K562 (cell line): Measurements from ENCODE around the gene POLE2. TPM values are rescaled to one million over a fixed set of nuclear protein-coding genes. Genes with fewer than 3 reads are reported as not detected.

Experiments used
- ADNP ChIP-seq: fragments of 200-800 bp; sonication (Bioruptor generic); IDR thresholded peaks from 2 replicates; pipeline ENCODE4 v1.6.1; 2016; ENCODE audit warnings: missing genetic modification characterization, missing compliant biosample characterization
- AFF1 ChIP-seq, 2 experiments: fragments of 450-650 bp; IDR thresholded peaks; 2 replicates each; pipeline ENCODE4 v1.6.1; 2018; ENCODE audit warnings: mild to moderate bottlenecking in 2 of 2, low read depth in 1 of 2; ENCODE audit not compliant: partially characterized antibody in 2 of 2
- GTF2E2 ChIP-seq: fragments of 200-800 bp; sonication (Bioruptor generic); IDR thresholded peaks from 2 replicates; pipeline ENCODE4 v1.6.1; 2016; ENCODE audit warnings: missing genetic modification characterization, missing compliant biosample characterization
- IFI16 ChIP-seq: fragments of 250-450 bp; sonication (Bioruptor Pico); IDR thresholded peaks from 2 replicates; pipeline ENCODE4 v2.1.2; 2022; ENCODE audit warnings: mild to moderate bottlenecking, inconsistent platforms
- KLF16 ChIP-seq: IDR thresholded peaks from 2 replicates; pipeline ENCODE4 v1.6.1; 2016; ENCODE audit warnings: antibody characterized with exemption
- MED1 ChIP-seq: sonication (generic); formaldehyde crosslinking; IDR thresholded peaks from 2 replicates; pipeline ENCODE4 v1.8.1; 2023; ENCODE audit warnings: missing genetic modification reagents, borderline replicate concordance
- NBN ChIP-seq: fragments of 450-650 bp; IDR thresholded peaks from 2 replicates; pipeline ENCODE4 v1.6.1; 2016; ENCODE audit warnings: low read depth, mild to moderate bottlenecking
- NR2C1 ChIP-seq, 2 experiments: fragments of 450-650 bp; IDR thresholded peaks; 2 replicates each; pipeline ENCODE4 v1.6.1; 2017; ENCODE audit warnings: mild to moderate bottlenecking in 2 of 2, antibody characterized with exemption in 1 of 2, inconsistent platforms in 1 of 2, missing compliant biosample characterization in 1 of 2, missing genetic modification characterization in 1 of 2
- PCBP1 ChIP-seq: fragments of 200-400 bp; formaldehyde crosslinking; IDR thresholded peaks from 2 replicates; pipeline ENCODE4 v1.6.1; 2018; ENCODE audit warnings: mild to moderate bottlenecking, low read depth, low read length; ENCODE audit not compliant: poor library complexity, severe bottlenecking
- PHB2 ChIP-seq: fragments of 450-650 bp; IDR thresholded peaks from 2 replicates; pipeline ENCODE4 v1.6.1; 2017; ENCODE audit warnings: low read depth
- POLR2G ChIP-seq: fragments of 200-400 bp; formaldehyde crosslinking; IDR thresholded peaks from 2 replicates; pipeline ENCODE4 v1.6.1; 2017; ENCODE audit warnings: low read depth, mild to moderate bottlenecking, antibody characterized with exemption, low read length, moderate library complexity
- ZBTB17 ChIP-seq: fragments of 450-650 bp; formaldehyde crosslinking; IDR thresholded peaks from 2 replicates; pipeline ENCODE4 v1.4.0; 2020; ENCODE audit warnings: mild to moderate bottlenecking
- ZKSCAN1 ChIP-seq: fragments of 150-350 bp; IDR thresholded peaks from 2 replicates; pipeline ENCODE4 v1.6.1; 2016; ENCODE audit warnings: low read depth, low read length
- ZNF134 ChIP-seq: fragments of 250-450 bp; sonication (Bioruptor Pico); conservative IDR thresholded peaks from 2 replicates; pipeline ENCODE4 v1.4.0; 2020
- ZNF197 ChIP-seq: fragments of 200-800 bp; sonication (Bioruptor generic); IDR thresholded peaks from 2 replicates; pipeline ENCODE4 v1.6.1; 2016; ENCODE audit warnings: low read depth, missing genetic modification characterization, missing compliant biosample characterization
- ZNF57 ChIP-seq: fragments of 450-650 bp; formaldehyde crosslinking; IDR thresholded peaks from 2 replicates; pipeline ENCODE4 v1.4.0; 2020; ENCODE audit warnings: mild to moderate bottlenecking, moderate library complexity
- ZNF668 ChIP-seq: fragments of 250-450 bp; sonication (Bioruptor Pico); IDR thresholded peaks from 2 replicates; pipeline ENCODE4 v1.8.0; 2022; ENCODE audit warnings: mild to moderate bottlenecking, inconsistent platforms
- ZNF76 ChIP-seq: fragments of 250-450 bp; sonication (Bioruptor Pico); IDR thresholded peaks from 2 replicates; pipeline ENCODE4 v1.4.0; 2020; ENCODE audit warnings: mild to moderate bottlenecking, moderate library complexity, borderline replicate concordance
- ZNF766 ChIP-seq: fragments of 200-800 bp; sonication (Bioruptor generic); conservative IDR thresholded peaks from 2 replicates; pipeline ENCODE4 v1.6.1; 2016; ENCODE audit warnings: missing genetic modification characterization, missing compliant biosample characterization
- ZZZ3 ChIP-seq: fragments of 450-650 bp; IDR thresholded peaks from 2 replicates; pipeline ENCODE4 v1.6.1; 2016; ENCODE audit warnings: antibody characterized with exemption, mild to moderate bottlenecking, moderate library complexity
- polyA plus RNA-seq, 8 experiments: library from polyadenylated mRNA; depleted of rRNA in 4 of 8; stranded (reverse) in 5 of 8; unstranded in 3 of 8; fragments of >200 nt; fragmentation: Nextera tagmentation in 2 of 8; fragmentation: Illumina TruSeq in 1 of 8; extraction: Ambion mirVana in 2 of 8; extraction: Trizol in 1 of 8; gene quantifications; 2 replicates each; pipeline versions ENCODE4 v1.2.1 to v1.2.3, GENCODE V29; 2011 to 2014; ENCODE audit warnings: inconsistent platforms in 1 of 8, missing spikeins in 1 of 8
- total RNA-seq, 7 experiments: library from RNA; depleted of rRNA in 6 of 7; stranded (reverse); fragments of >200 nt in 6 of 7; fragmentation: Illumina TruSeq in 2 of 7; extraction: Trizol in 2 of 7; gene quantifications; 2 replicates each; pipeline versions ENCODE4 v1.2.1 to v1.2.3, GENCODE V29; 2011 to 2021; ENCODE audit warnings: low replicate concordance in 1 of 7
- TF ChIP-seq, protein P1 (sequence below): fragments of 450-650 bp; formaldehyde crosslinking; IDR thresholded peaks from 2 replicates; pipeline ENCODE4 v1.4.0; 2020; ENCODE audit warnings: mild to moderate bottlenecking, moderate library complexity

POLE2 gene
- total and polyA plus RNA-seq, 9 of the 15 experiments (the other 6 are each of a cell fraction or from before 2014, with no cell fraction given) = 30.7 to 78.4 (median 55.4) TPM

DNA sequence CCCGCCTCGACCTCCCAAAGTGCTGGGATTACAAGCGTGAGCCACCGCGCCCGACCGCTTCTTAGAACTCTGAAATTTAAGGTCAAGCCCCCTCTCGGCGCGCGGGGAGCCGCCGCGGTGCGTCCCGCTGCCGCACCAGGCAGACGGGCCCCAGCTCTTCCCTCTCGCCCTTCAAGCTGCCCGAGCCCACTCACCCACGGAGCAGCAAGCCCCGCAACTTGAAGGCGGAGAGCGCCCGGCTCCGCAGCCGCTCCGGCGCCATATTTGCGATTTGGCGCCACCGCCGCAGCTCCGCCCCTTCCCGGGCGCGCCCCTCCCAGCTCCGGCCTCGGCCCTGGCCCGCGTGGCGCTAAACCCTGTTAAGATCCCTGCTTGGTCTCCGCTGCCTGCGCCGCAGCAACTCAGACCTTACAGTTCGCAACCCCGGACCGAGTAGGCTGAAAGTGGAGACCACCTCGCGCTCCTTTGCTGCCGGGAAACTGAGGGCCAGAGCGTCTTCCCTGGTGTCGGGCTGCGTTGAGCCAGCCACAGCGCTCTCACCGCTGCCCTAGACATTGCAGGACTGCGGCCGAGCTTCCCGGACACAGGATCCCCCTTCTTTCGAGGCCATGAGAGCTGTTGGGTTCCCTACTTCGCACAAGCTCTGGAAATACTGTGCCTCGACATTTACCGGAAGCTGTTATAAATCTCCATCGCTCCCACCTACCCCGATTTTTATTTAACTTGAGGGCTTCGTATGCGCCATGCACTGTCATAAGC lies at the start of gene POLE2 (continued):
- TF ChIP-seq GTF2E2 (tag) (peak; percentile 71; the same call in 1 of the 2 replicates), AFF1 (IDR thresholded peaks at IDR 0.05; ENCODE audit: low read depth in 1 of 2, partially characterized antibody in 2 of 2) (no peak), IFI16 (no peak), ZBTB17 (CRISPR knock-in tag) (peak; percentile 77; the same call in 1 of the 2 replicates), POLR2G (peak; percentile 95), ZNF766 (no peak), ZNF668 (no peak), ADNP (tag) (no peak; the same call in none of the 2 replicates), ZZZ3 (no peak), NR2C1 (IDR thresholded peaks at IDR 0.05) (no peak), NR2C1 (tag; IDR thresholded peaks at IDR 0.05) (peak; percentile 45; the same call in 1 of the 2 replicates), ZNF76 (CRISPR knock-in tag) (no peak), NBN (no peak), MED1 (CRISPR knock-in tag) (no peak), PHB2 (no peak), ZNF134 (no peak), KLF16 (no peak), ZKSCAN1 (no peak), PCBP1 (no peak), ZNF197 (CRISPR knock-in tag) (no peak), ZNF57 (CRISPR knock-in tag) (no peak)
- TF ChIP-seq, protein P1, sequence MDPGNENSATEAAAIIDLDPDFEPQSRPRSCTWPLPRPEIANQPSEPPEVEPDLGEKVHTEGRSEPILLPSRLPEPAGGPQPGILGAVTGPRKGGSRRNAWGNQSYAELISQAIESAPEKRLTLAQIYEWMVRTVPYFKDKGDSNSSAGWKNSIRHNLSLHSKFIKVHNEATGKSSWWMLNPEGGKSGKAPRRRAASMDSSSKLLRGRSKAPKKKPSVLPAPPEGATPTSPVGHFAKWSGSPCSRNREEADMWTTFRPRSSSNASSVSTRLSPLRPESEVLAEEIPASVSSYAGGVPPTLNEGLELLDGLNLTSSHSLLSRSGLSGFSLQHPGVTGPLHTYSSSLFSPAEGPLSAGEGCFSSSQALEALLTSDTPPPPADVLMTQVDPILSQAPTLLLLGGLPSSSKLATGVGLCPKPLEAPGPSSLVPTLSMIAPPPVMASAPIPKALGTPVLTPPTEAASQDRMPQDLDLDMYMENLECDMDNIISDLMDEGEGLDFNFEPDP (CRISPR knock-in tag) = no peak
